Left ventricle myocardium superior (tissue), 1 donor: ENCODE data around the gene MED9. TPM values are rescaled to one million over a fixed set of nuclear protein-coding genes. Genes with fewer than 3 reads are reported as not detected.
A peak's percentile ranks its signal among the peaks of the same experiment; 100 is the strongest.

Experiments used
- ATAC-seq: fragments of 200-7000 bp; cut with Tn5 transposase; one replicate; pipeline ENCODE4 v1.9.1; 2020; ENCODE audit warnings: mild to moderate bottlenecking, moderate library complexity
- DNase-seq: peaks from one replicate; pipeline ENCODE4 v3.0.0-alpha.2; 2020
- intact Hi-C: fragments of 100-400 bp; cut with micrococcal nuclease; formaldehyde crosslinking; loops from one replicate; pipeline ENCODE4 v1.11.0; 2022
- total RNA-seq: library from RNA; stranded (reverse); fragmentation: NEBNext Ultra II Directional; extraction: Animal tissue kit (Norgen Biotek cat#: 25700); gene quantifications from one replicate; pipeline ENCODE4 v1.2.1, GENCODE V29; 2021
- donor health status: DM: no; HTN: yes; CAD: no; lungs with severe emphysema.

Gene MED9
- total RNA-seq, 1 donor from 2014 or later = 42.0 TPM

- intact Hi-C loops = no loop called here
- DNase-seq = peak; percentile 20
- no peak for ATAC-seq
These were observed 33.9 kb downstream of the MED9 start for GRCh38 chr17:17510456-17511292.

- DNase-seq = peak; percentile 12
- no peak for ATAC-seq
- intact Hi-C loops = no loop called here
These were observed 34.5 kb downstream of the MED9 start for GRCh38 chr17:17511293-17511741.

- ATAC-seq (no peak), DNase-seq (peak; percentile 28)
- intact Hi-C loops = no loop called here
These were observed 35.4 kb downstream of the MED9 start for GRCh38 chr17:17511881-17512858.

GRCh38 chr17:17512866-17513265 is 36.1 kb downstream of the MED9 start:
- peak; percentile 21 for DNase-seq
- intact Hi-C loops = no loop called here
- ATAC-seq = no peak

GRCh38 chr17:17513626-17514025 is 36.8 kb downstream of the MED9 start:
- ATAC-seq (no peak), DNase-seq (peak; percentile 12)
- intact Hi-C loops = no loop called here

GRCh38 chr17:17514361-17514992 is 37.7 kb downstream of the MED9 start:
- peak; percentile 15 for DNase-seq
- no peak for ATAC-seq
- intact Hi-C loops = no loop called here

- DNase-seq (peak; percentile 19), ATAC-seq (no peak)
- intact Hi-C loops = no loop called here
These were observed 38.5 kb downstream of the MED9 start for GRCh38 chr17:17514993-17515933.

- intact Hi-C loops = no loop called here
- ATAC-seq = no peak
- DNase-seq = no peak
These were observed 39.4 kb downstream of the MED9 start for GRCh38 chr17:17515934-17516930.

GRCh38 chr17:17516941-17517720 is 40.3 kb downstream of the MED9 start:
- DNase-seq (peak; percentile 21), ATAC-seq (no peak)
- intact Hi-C loops = no loop called here

- ATAC-seq = no peak
These were observed 41.2 kb downstream of the MED9 start for GRCh38 chr17:17518014-17518413.

GRCh38 chr17:17518951-17519350 is 42.2 kb downstream of the MED9 start:
- intact Hi-C loops = no loop called here
- ATAC-seq = no peak
- peak; percentile 11 for DNase-seq

More at GRCh38 chr17:17518014-17518413, 41.2 kb downstream of the MED9 start:
- intact Hi-C loops = no loop called here
- peak; percentile 5 for DNase-seq

GRCh38 chr17:17519886-17520285 is 43.1 kb downstream of the MED9 start:
- no peak for ATAC-seq
- DNase-seq = peak; percentile 16
- intact Hi-C loops = no loop called here

- DNase-seq (peak; percentile 22), ATAC-seq (no peak)
- intact Hi-C loops = no loop called here
These were observed 43.9 kb downstream of the MED9 start for GRCh38 chr17:17520599-17521232.

GRCh38 chr17:17523001-17523730 is 46.4 kb downstream of the MED9 start:
- intact Hi-C loops = no loop called here
- DNase-seq (peak; percentile 20), ATAC-seq (no peak)

GRCh38 chr17:17523731-17524490 is 47.1 kb downstream of the MED9 start:
- intact Hi-C loops = no loop called here
- ATAC-seq = no peak
- DNase-seq = no peak
